Mesenchymal stem cell (in vitro differentiated cells and primary cell): ENCODE data around the gene FAM78B. TPM values are rescaled to one million over a fixed set of nuclear protein-coding genes. Genes with fewer than 3 reads are reported as not detected.

Source experiments
- DNase-seq: peaks from one replicate; pipeline ENCODE4 v3.0.0-alpha.2; 2013
- H2AFZ ChIP-seq: one replicate; pipeline ENCODE4 v1.6.1; 2013; ENCODE audit warnings: low read depth, mild to moderate bottlenecking, control low read depth, inconsistent platforms, low read length, moderate library complexity
- H2AK5ac ChIP-seq: 2 replicates; pipeline ENCODE4 v1.6.1; 2013; ENCODE audit warnings: low read length, moderate library complexity, mild to moderate bottlenecking, inconsistent platforms; ENCODE audit not compliant: severe bottlenecking
- H2BK120ac ChIP-seq: one replicate; pipeline ENCODE4 v1.6.1; 2013; ENCODE audit warnings: low read depth, mild to moderate bottlenecking, inconsistent platforms, low read length, moderate library complexity
- H2BK12ac ChIP-seq, 2 experiments: one replicate each; pipeline ENCODE4 v1.6.1; 2013; ENCODE audit warnings: inconsistent platforms in 2 of 2, low read length in 2 of 2, mild to moderate bottlenecking in 2 of 2, moderate library complexity in 2 of 2, control low read depth in 1 of 2
- H2BK15ac ChIP-seq: one replicate; pipeline ENCODE4 v1.6.1; 2013; ENCODE audit warnings: mild to moderate bottlenecking, low read depth, inconsistent platforms; ENCODE audit not compliant: poor library complexity, severe bottlenecking
- H2BK5ac ChIP-seq: 2 replicates; pipeline ENCODE4 v1.6.1; 2013; ENCODE audit warnings: low read depth, mild to moderate bottlenecking, low read length, control low read depth, inconsistent platforms; ENCODE audit not compliant: poor library complexity, severe bottlenecking
- H3K14ac ChIP-seq, 2 experiments: one replicate each; pipeline ENCODE4 v1.6.1; 2013; ENCODE audit warnings: inconsistent platforms in 2 of 2, low read length in 2 of 2, control low read depth in 1 of 2, mild to moderate bottlenecking in 1 of 2, moderate library complexity in 1 of 2
- H3K18ac ChIP-seq, 2 experiments: one replicate each; pipeline ENCODE4 v1.6.1; 2013; ENCODE audit warnings: inconsistent platforms in 2 of 2, low read length in 2 of 2, control low read depth in 1 of 2, low read depth in 1 of 2, mild to moderate bottlenecking in 1 of 2
- H3K23ac ChIP-seq, 2 experiments: one replicate each; pipeline ENCODE4 v1.6.1; 2013; ENCODE audit warnings: inconsistent platforms in 2 of 2, low read length in 2 of 2, mild to moderate bottlenecking in 2 of 2, moderate library complexity in 2 of 2, control low read depth in 1 of 2
- H3K27ac ChIP-seq: 2 replicates; pipeline ENCODE4 v1.5.1; 2013; ENCODE audit warnings: mild to moderate bottlenecking, moderate library complexity, low read length, control low read depth, inconsistent platforms; ENCODE audit not compliant: poor library complexity, severe bottlenecking
- H3K27me3 ChIP-seq, 2 experiments: 2 replicates each; pipeline versions ENCODE4 v1.6.1 to v1.7.0; 2013; ENCODE audit warnings: low read length in 2 of 2, mild to moderate bottlenecking in 2 of 2, moderate library complexity in 2 of 2, control low read depth in 1 of 2, inconsistent platforms in 1 of 2; ENCODE audit not compliant: control insufficient read depth in 1 of 2, insufficient read depth in 1 of 2
- H3K36me3 ChIP-seq, 2 experiments: 2 replicates each; pipeline versions ENCODE4 v1.6.1 to v1.7.0; 2013; ENCODE audit warnings: low read length in 2 of 2, control low read depth in 1 of 2, inconsistent platforms in 1 of 2, low read depth in 1 of 2, mild to moderate bottlenecking in 1 of 2; ENCODE audit not compliant: insufficient read depth in 2 of 2, control insufficient read depth in 1 of 2
- H3K4ac ChIP-seq, 2 experiments: one replicate each; pipeline ENCODE4 v1.6.1; 2013; ENCODE audit warnings: inconsistent platforms in 2 of 2, low read length in 2 of 2, mild to moderate bottlenecking in 2 of 2, moderate library complexity in 2 of 2, control low read depth in 1 of 2, low read depth in 1 of 2
- H3K4me1 ChIP-seq: 2 replicates; pipeline ENCODE4 v1.6.1; 2013; ENCODE audit warnings: low read depth, low read length, control low read depth; ENCODE audit not compliant: control insufficient read depth, insufficient read depth
- H3K4me2 ChIP-seq: 2 replicates; pipeline ENCODE4 v1.6.1; 2013; ENCODE audit warnings: low read length, mild to moderate bottlenecking, inconsistent platforms; ENCODE audit not compliant: poor library complexity, severe bottlenecking
- H3K4me3 ChIP-seq, 2 experiments: 2 replicates each; pipeline versions ENCODE4 v1.5.1 to v1.7.0; 2013; ENCODE audit warnings: low read length in 2 of 2, mild to moderate bottlenecking in 2 of 2, control low read depth in 1 of 2, low read depth in 1 of 2; ENCODE audit not compliant: insufficient read depth in 1 of 2
- H3K79me1 ChIP-seq: replicated peaks from 2 replicates; pipeline ENCODE4 v1.6.1; 2013; ENCODE audit warnings: mild to moderate bottlenecking, control low read depth, low read length, inconsistent platforms; ENCODE audit not compliant: poor library complexity, severe bottlenecking
- H3K9ac ChIP-seq: 2 replicates; pipeline ENCODE4 v1.7.0; 2013; ENCODE audit warnings: mild to moderate bottlenecking, low read length, moderate library complexity
- H3K9me3 ChIP-seq: 2 replicates; pipeline ENCODE4 v1.7.0; 2013; ENCODE audit warnings: mild to moderate bottlenecking, low read length; ENCODE audit not compliant: control insufficient read depth
- H4K8ac ChIP-seq: one replicate; pipeline ENCODE4 v1.6.1; 2013; ENCODE audit warnings: inconsistent platforms, mild to moderate bottlenecking, low read length, moderate library complexity
- H4K91ac ChIP-seq: one replicate; pipeline ENCODE4 v1.6.1; 2013; ENCODE audit warnings: mild to moderate bottlenecking, low read length, inconsistent platforms
- WGBS: methylation state at CpG from one replicate; pipeline ENCODE4 v1.1.7; 2013; ENCODE audit warnings: mixed read lengths; 5-methylcytosine and 5-hydroxymethylcytosine counted together
- polyA plus RNA-seq, 2 experiments: library from polyadenylated mRNA; stranded (reverse); fragments of 200-250 nt; gene quantifications; one replicate each; pipeline ENCODE4 v1.2.3, GENCODE V29; 2013

The FAM78B gene
- not detected for polyA plus RNA-seq (2013, experiment 1 of 2)
- 0.03 TPM for polyA plus RNA-seq (2013, experiment 2 of 2)

- Histone ChIP-seq H3K4me1 (peaks cover 19% of the 10 kb centered on the region), H3K9me3 (no peaks in the 10 kb centered on the region), H3K4me3 (peak within 1 kb of the TSS; percentile 62 to 85), H4K91ac (no peak within 1 kb of the TSS), H4K8ac (peak within 1 kb of the TSS; percentile 37), H3K18ac (peak within 1 kb of the TSS in 1 of 2 experiments; percentile 9), H2BK15ac (peak within 1 kb of the TSS; percentile 67), H3K23ac (no peak within 1 kb of the TSS), H2BK12ac (no peak within 1 kb of the TSS), H2AK5ac (no peak within 1 kb of the TSS), H3K27me3 (peaks cover 34 to 55% of the 10 kb centered on the region in 2 experiments), H2BK5ac (no peak within 1 kb of the TSS), H3K14ac (peak within 1 kb of the TSS in 1 of 2 experiments; percentile 93), H3K4me2 (peak within 1 kb of the TSS; percentile 81), H3K9ac (peak within 1 kb of the TSS; percentile 79), H3K79me1 (no peaks in the 10 kb centered on the region), H3K27ac (no peak within 1 kb of the TSS), H3K4ac (no peak within 1 kb of the TSS), H2BK120ac (no peak within 1 kb of the TSS), H3K36me3 (peaks cover 0 to 3% of the 10 kb centered on the region in 2 experiments), H2AFZ (peak within 1 kb of the TSS; percentile 47)
- 3% methylated on average over 42 of the region's 64 CpGs for WGBS
- peak; percentile 2 for DNase-seq
Measured at GRCh38 chr1:166166698-166167571, at the start of gene FAM78B. TSS of gene FAM78B (minus strand) at chr1:166167001. CDS start at chr1:166166248, 753 bp downstream.

- Histone ChIP-seq H2BK12ac (no peak overlapping the region), H3K79me1 (no peaks in the 10 kb centered on the region), H3K18ac (no peak overlapping the region), H4K8ac (no peak overlapping the region), H2BK120ac (no peak overlapping the region), H2BK5ac (no peak overlapping the region), H2BK15ac (no peak overlapping the region), H3K4me1 (no peaks in the 10 kb centered on the region), H3K4me2 (no peak overlapping the region), H3K4me3 (no peak overlapping the region), H3K14ac (no peak overlapping the region), H4K91ac (no peak overlapping the region), H2AK5ac (no peak overlapping the region), H3K9me3 (no peaks in the 10 kb centered on the region), H2AFZ (no peak overlapping the region), H3K27ac (no peak overlapping the region), H3K9ac (no peak overlapping the region), H3K4ac (no peak overlapping the region), H3K27me3 (no peaks in the 10 kb centered on the region), H3K36me3 (no peaks in the 10 kb centered on the region), H3K23ac (no peak overlapping the region)
- no peak for DNase-seq
- 81% methylated on average over 2 of the region's 2 CpGs for WGBS
Measured at GRCh38 chr1:166202546-166202945, 35.7 kb upstream of the FAM78B start.

- Histone ChIP-seq H3K4me1 (no peaks in the 10 kb centered on the region), H3K27ac (no peak overlapping the region), H3K4me3 (no peak overlapping the region), H3K27me3 (no peaks in the 10 kb centered on the region), H3K4ac (no peak overlapping the region), H2BK15ac (no peak overlapping the region), H3K14ac (no peak overlapping the region), H3K18ac (no peak overlapping the region), H2BK120ac (no peak overlapping the region), H2BK12ac (no peak overlapping the region), H3K79me1 (no peaks in the 10 kb centered on the region), H2AFZ (no peak overlapping the region), H3K9me3 (no peaks in the 10 kb centered on the region), H4K8ac (no peak overlapping the region), H2BK5ac (no peak overlapping the region), H3K4me2 (no peak overlapping the region), H3K36me3 (no peaks in the 10 kb centered on the region), H2AK5ac (no peak overlapping the region), H3K9ac (no peak overlapping the region), H3K23ac (no peak overlapping the region), H4K91ac (no peak overlapping the region)
- WGBS, result 80% methylated on average over 2 of the region's 2 CpGs
- no peak for DNase-seq
Measured at GRCh38 chr1:166200743-166201142, 33.9 kb upstream of the FAM78B start.

GRCh38 chr1:166197597-166197996 lies 30.8 kb upstream of the FAM78B start:
- no peak overlapping the region for H2BK15ac ChIP-seq
- H2AFZ ChIP-seq, result no peak overlapping the region
- H3K14ac ChIP-seq, result no peak overlapping the region
- no peak overlapping the region for H3K23ac ChIP-seq
- H3K4me3 ChIP-seq, result no peak overlapping the region
- DNase-seq, result no peak
- no peak overlapping the region for H2BK12ac ChIP-seq
- H3K27ac ChIP-seq, result no peak overlapping the region
- H3K9ac ChIP-seq, result no peak overlapping the region
- no CpG with 5 or more reads among the region's 1 CpG for WGBS
- H3K4ac ChIP-seq, result no peak overlapping the region
- H4K91ac ChIP-seq, result no peak overlapping the region
- H3K36me3 ChIP-seq, result no peaks in the 10 kb centered on the region
- H3K18ac ChIP-seq, result no peak overlapping the region
- no peaks in the 10 kb centered on the region for H3K4me1 ChIP-seq
- no peak overlapping the region for H4K8ac ChIP-seq
- no peak overlapping the region for H3K4me2 ChIP-seq
- H2AK5ac ChIP-seq, result no peak overlapping the region
- no peaks in the 10 kb centered on the region for H3K9me3 ChIP-seq
- no peak overlapping the region for H2BK120ac ChIP-seq
- no peaks in the 10 kb centered on the region for H3K27me3 ChIP-seq
- no peak overlapping the region for H2BK5ac ChIP-seq
- no peaks in the 10 kb centered on the region for H3K79me1 ChIP-seq
